Heart left ventricle (tissue), 13 donors: ENCODE measurements around the gene SCEL.

Experiments
- CTCF ChIP-seq, 12 donors: fragments of 200-600 bp; sonication (generic) in 4 of 12; IDR thresholded peaks; one replicate each; pipeline versions ENCODE4 v1.5.0 to v1.8.0; 2018 to 2022; ENCODE audit warnings: antibody characterized with exemption in 12 of 12, mild to moderate bottlenecking in 5 of 12
- POLR2A ChIP-seq, 2 donors: fragments of 450-650 bp; IDR thresholded peaks; one replicate each; pipeline ENCODE4 v1.6.1; 2017; ENCODE audit warnings: antibody characterized with exemption in 2 of 2, mild to moderate bottlenecking in 2 of 2, moderate library complexity in 2 of 2
- donor health status: ischemic (EF 13 %, LVEDD 7.1; RV severe dilation, severe dysfunction).
- donor health status: DM: no; HTN: yes; CAD: no.
- donor health status: DM: no; HTN: no; CAD: no.
- donor health status: ischemic (EF 25% LVEDD 6.9; RV normal size, moderate dysfunction).
- donor health status: ischemic (EF 25% LVEDD 5.7; RV mildly dilated, moderate dysfunction).
- donor health status: ischemic (EF 35%, LVEDD 5.7; RV mildly dilated, moderate dysfunction).
- donor health status: nonischemic (EF 11% LVEDD 7.7; RV severe dilation, severe dysfunction).
- donor health status: DM: yes; HTN: yes; CAD: no.
- donor health status: PGD.
- donor health status: ischemic (EF 29% LVEDD 5.4; RV normal size, mild dysfunction).
- donor health status: nonischemic (EF 23%, LVEDD 6.1; RV moderate dilation, normal function).

DNA sequence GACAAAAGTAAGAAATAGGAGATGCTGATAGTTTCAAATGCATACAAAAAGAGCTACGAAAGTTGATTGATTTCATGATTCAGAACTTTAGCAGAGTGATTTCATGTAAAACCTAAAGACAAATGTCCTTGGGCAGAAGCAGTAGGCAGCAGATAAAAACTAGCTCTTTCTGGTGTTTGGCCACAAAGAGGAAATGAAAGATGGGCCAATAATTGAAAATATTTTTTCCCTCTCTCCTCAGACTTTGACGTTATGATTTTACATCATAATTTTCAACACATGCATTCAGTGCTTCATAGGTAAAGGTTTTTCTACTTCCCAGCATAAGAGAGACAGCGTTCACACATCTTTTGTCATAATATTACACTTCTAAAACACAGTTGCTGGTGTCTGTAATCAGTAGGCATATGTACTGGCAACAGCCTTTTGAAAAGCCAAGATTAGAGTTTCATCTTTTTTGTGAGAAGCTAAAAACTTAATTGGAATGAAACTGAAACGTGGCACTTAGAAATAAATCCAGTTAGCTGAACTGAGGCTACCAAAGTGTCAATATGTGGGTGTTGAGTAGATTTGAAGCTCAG is 9.3 kb downstream of the SCEL start:
- no peak for TF ChIP-seq POLR2A (IDR thresholded peaks at IDR 0.05)
- no peak for TF ChIP-seq CTCF (IDR thresholded peaks at IDR 0.05)
